Upper lobe of left lung (tissue), 6 donors: ENCODE results near the gene TMC3. TPM values are rescaled to one million over a fixed set of nuclear protein-coding genes. Genes with fewer than 3 reads are reported as not detected.

Experiments
- ATAC-seq, 2 donors: fragments of 200-7000 bp; cut with Tn5 transposase; one replicate each; pipeline ENCODE4 v1.9.1; 2022; ENCODE audit warnings: mild to moderate bottlenecking in 2 of 2, moderate library complexity in 2 of 2; ENCODE audit not compliant: low FRiP score in 2 of 2
- DNase-seq, 2 donors: peaks; one replicate each; pipeline ENCODE4 v3.0.0-alpha.2; 2019 to 2020
- H3K27ac ChIP-seq, 4 donors: fragments of 200-600 bp; sonication (generic); one replicate each; pipeline ENCODE4 v1.5.1; 2016 to 2019
- H3K27me3 ChIP-seq, 4 donors: fragments of 200-600 bp; sonication (generic); one replicate each; pipeline ENCODE4 v1.5.1; 2017 to 2019
- H3K36me3 ChIP-seq, 4 donors: fragments of 200-600 bp; sonication (generic); one replicate each; pipeline ENCODE4 v1.5.1; 2016 to 2019
- H3K4me1 ChIP-seq, 4 donors: fragments of 200-600 bp; sonication (generic); one replicate each; pipeline ENCODE4 v1.5.1; 2018 to 2019
- H3K4me3 ChIP-seq, 4 donors: fragments of 200-600 bp; sonication (generic); one replicate each; pipeline ENCODE4 v1.5.1; 2017 to 2019; ENCODE audit warnings: mild to moderate bottlenecking in 2 of 4, moderate library complexity in 1 of 4
- H3K9me3 ChIP-seq, 4 donors: fragments of 200-600 bp; sonication (generic); one replicate each; pipeline ENCODE4 v1.5.1; 2018 to 2019
- CTCF ChIP-seq, 6 experiments: fragments of 450-650 bp in 4 of 6; fragments of 200-600 bp in 2 of 6; sonication (generic) in 2 of 6; IDR thresholded peaks; one replicate each; pipeline ENCODE4 v1.5.1; 2016 to 2019; ENCODE audit warnings: antibody characterized with exemption in 6 of 6
- EP300 ChIP-seq, 4 donors: sonication (generic); formaldehyde crosslinking; IDR thresholded peaks; one replicate each; pipeline ENCODE4 v1.5.1; 2017; ENCODE audit warnings: antibody characterized with exemption in 4 of 4, control low read depth in 2 of 4
- POLR2A ChIP-seq, 4 donors: fragments of 450-650 bp; IDR thresholded peaks; one replicate each; pipeline ENCODE4 v1.5.1; 2016 to 2017; ENCODE audit warnings: antibody characterized with exemption in 4 of 4, mild to moderate bottlenecking in 2 of 4
- POLR2AphosphoS5 ChIP-seq, 2 donors: sonication (generic); formaldehyde crosslinking; IDR thresholded peaks; one replicate each; pipeline ENCODE4 v1.5.1; 2017; ENCODE audit warnings: antibody characterized with exemption in 2 of 2
- WGBS, 2 donors: methylation state at CpG; one replicate each; pipeline ENCODE4 v1.1.5; 2017 to 2018; 5-methylcytosine and 5-hydroxymethylcytosine counted together
- total RNA-seq, 6 donors: library from RNA; depleted of rRNA in 4 of 6; stranded (reverse); fragments of >200 nt in 4 of 6; gene quantifications; one replicate each; pipeline versions ENCODE4 v1.1.0 to v1.2.1, GENCODE V29; 2016 to 2021
- donor health status: DM: no; HTN: no; CAD: no; lungs with moderate emphysema.
- donor health status: DM: no; HTN: yes; CAD: no; lungs with severe emphysema.

The TMC3 gene
- total RNA-seq, 6 donors from 2014 or later, result not detected

- Histone ChIP-seq H3K4me1 (no peaks in the 10 kb centered on the region), H3K27ac (no peak overlapping the region), H3K27me3 (no peaks in the 10 kb centered on the region), H3K9me3 (no peaks in the 10 kb centered on the region), H3K4me3 (no peak overlapping the region), H3K36me3 (no peaks in the 10 kb centered on the region)
- no peak for TF ChIP-seq CTCF (IDR thresholded peaks at IDR 0.05)
- no peak for TF ChIP-seq EP300 (IDR thresholded peaks at IDR 0.05)
- no peak for TF ChIP-seq POLR2A (IDR thresholded peaks at IDR 0.05)
- TF ChIP-seq POLR2AphosphoS5 (IDR thresholded peaks at IDR 0.05), result no peak
- DNase-seq, result no peak
- 67 to 72% methylated on average over 4 of the region's 4 CpGs for WGBS, 2 donors
- no peak for ATAC-seq
Measured at GRCh38 chr15:81339851-81340250, 34.2 kb downstream of the TMC3 start.

DNA sequence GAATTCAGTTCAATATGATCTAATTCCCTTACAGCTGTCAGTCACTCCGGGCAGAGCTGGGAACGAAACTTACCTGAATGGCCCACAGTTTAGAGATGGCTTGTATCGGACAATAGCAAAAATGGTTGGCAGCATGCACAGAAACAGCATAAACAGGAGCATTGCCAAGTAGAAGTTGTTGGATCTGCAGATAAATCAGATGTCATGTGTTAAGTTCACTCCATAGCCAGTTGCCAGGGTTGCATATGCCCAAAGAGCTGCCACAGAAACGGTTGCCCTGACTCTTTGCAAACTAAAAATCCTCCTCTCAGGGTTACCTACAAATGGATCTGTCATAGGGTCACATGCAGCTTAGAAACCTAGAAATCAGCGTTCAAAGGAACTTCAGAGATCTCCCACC is 34.7 kb downstream of the TMC3 start:
- WGBS, 2 donors, result 84 to 89% methylated on average over 5 of the region's 5 CpGs
- H3K27ac ChIP-seq, result no peak overlapping the region
- no peak for DNase-seq

GRCh38 chr15:81338170-81339007 is 35.6 kb downstream of the TMC3 start:
- H3K27ac ChIP-seq, result peak overlapping the region in 1 of 4 donors; percentile 55
- no peaks in the 10 kb centered on the region for H3K9me3 ChIP-seq
- H3K4me1 ChIP-seq, result no peaks in the 10 kb centered on the region
- ATAC-seq (peak in 1 of 2 donors; percentile 84), DNase-seq (no peak)
- 48 to 49% methylated on average over 7 to 8 of the region's 8 CpGs for WGBS, 2 donors
- no peak overlapping the region for H3K4me3 ChIP-seq
- no peaks in the 10 kb centered on the region for H3K36me3 ChIP-seq
- no peaks in the 10 kb centered on the region for H3K27me3 ChIP-seq
- TF ChIP-seq POLR2A (IDR thresholded peaks at IDR 0.05) (no peak), POLR2AphosphoS5 (IDR thresholded peaks at IDR 0.05) (no peak), EP300 (IDR thresholded peaks at IDR 0.05) (no peak), CTCF (IDR thresholded peaks at IDR 0.05) (no peak)

More for the DNA sequence above, 34.7 kb downstream of the TMC3 start:
- H3K27me3 ChIP-seq, result no peaks in the 10 kb centered on the region
- H3K9me3 ChIP-seq, result no peaks in the 10 kb centered on the region
- H3K4me1 ChIP-seq, result no peaks in the 10 kb centered on the region
- H3K4me3 ChIP-seq, result no peak overlapping the region
- no peak for ATAC-seq
- TF ChIP-seq POLR2A (IDR thresholded peaks at IDR 0.05) (no peak), EP300 (IDR thresholded peaks at IDR 0.05) (no peak), CTCF (IDR thresholded peaks at IDR 0.05) (no peak), POLR2AphosphoS5 (IDR thresholded peaks at IDR 0.05) (no peak)
- H3K36me3 ChIP-seq, result no peaks in the 10 kb centered on the region

- Histone ChIP-seq H3K27me3 (no peaks in the 10 kb centered on the region), H3K36me3 (no peaks in the 10 kb centered on the region), H3K9me3 (no peaks in the 10 kb centered on the region), H3K27ac (peak overlapping the region in 1 of 4 donors; percentile 55), H3K4me1 (no peaks in the 10 kb centered on the region), H3K4me3 (no peak overlapping the region)
- DNase-seq (no peak), ATAC-seq (peak in 1 of 2 donors; percentile 54)
- 73 to 82% methylated on average over 9 of the region's 9 CpGs for WGBS, 2 donors
- TF ChIP-seq EP300 (IDR thresholded peaks at IDR 0.05) (no peak), CTCF (IDR thresholded peaks at IDR 0.05) (no peak), POLR2AphosphoS5 (IDR thresholded peaks at IDR 0.05) (no peak), POLR2A (IDR thresholded peaks at IDR 0.05) (no peak)
Measured at GRCh38 chr15:81337713-81338157, 36.3 kb downstream of the TMC3 start.
